GM23338 (cell line): ENCODE data around the gene CDC42EP5. TPM values are rescaled to one million over a fixed set of nuclear protein-coding genes. Genes with fewer than 3 reads are reported as not detected.

Experiments used
- ATAC-seq: fragments of 200-7000 bp; cut with Tn5 transposase; 3 replicates; pipeline ENCODE4 v1.9.1; 2020
- DNase-seq: peaks from one replicate; pipeline ENCODE4 v3.0.0-alpha.2; 2015; ENCODE audit warnings: low spot score
- H2AFZ ChIP-seq: fragments of 200-600 bp; sonication (generic); 2 replicates; pipeline ENCODE4 v1.8.0; 2016; ENCODE audit warnings: antibody characterized with exemption, mild to moderate bottlenecking, moderate library complexity
- H3F3A ChIP-seq: fragments of 200-600 bp; sonication (generic); replicated peaks from 2 replicates; pipeline ENCODE4 v1.8.0; 2017; ENCODE audit warnings: antibody characterized with exemption, mixed run types, low read depth
- H3K27ac ChIP-seq: fragments of 200-600 bp; sonication (generic); 2 replicates; pipeline ENCODE4 v1.6.1; 2016; ENCODE audit warnings: low read depth
- H3K27me3 ChIP-seq: fragments of 200-600 bp; sonication (generic); 2 replicates; pipeline ENCODE4 v1.8.0; 2016; ENCODE audit warnings: mild to moderate bottlenecking, mixed run types, moderate library complexity; ENCODE audit not compliant: insufficient read depth
- H3K36me3 ChIP-seq: fragments of 200-600 bp; sonication (generic); 2 replicates; pipeline ENCODE4 v1.8.0; 2016; ENCODE audit warnings: mild to moderate bottlenecking; ENCODE audit not compliant: insufficient read depth
- H3K4me1 ChIP-seq: fragments of 200-600 bp; sonication (generic); 2 replicates; pipeline ENCODE4 v1.8.0; 2016; ENCODE audit warnings: mild to moderate bottlenecking, moderate library complexity; ENCODE audit not compliant: insufficient read depth
- H3K4me2 ChIP-seq: fragments of 200-600 bp; sonication (generic); 2 replicates; pipeline ENCODE4 v1.7.1; 2017; ENCODE audit warnings: mixed run types
- H3K4me3 ChIP-seq: fragments of 200-600 bp; sonication (generic); 2 replicates; pipeline ENCODE4 v1.6.1; 2016; ENCODE audit warnings: mixed run types
- H3K79me2 ChIP-seq: fragments of 200-600 bp; sonication (generic); replicated peaks from 2 replicates; pipeline ENCODE4 v1.8.0; 2017; ENCODE audit warnings: mild to moderate bottlenecking; ENCODE audit not compliant: insufficient read depth
- H3K9me2 ChIP-seq: fragments of 200-600 bp; sonication (generic); 2 replicates; pipeline ENCODE4 v1.8.0; 2017; ENCODE audit not compliant: insufficient read depth
- H4K20me1 ChIP-seq: fragments of 200-600 bp; sonication (generic); replicated peaks from 2 replicates; pipeline ENCODE4 v1.8.0; 2017; ENCODE audit warnings: mild to moderate bottlenecking; ENCODE audit not compliant: insufficient read depth
- H3K27ac Mint-ChIP-seq: 2 replicates; pipeline ENCODE4 v1.8.0; 2020; ENCODE audit warnings: inconsistent platforms, mild to moderate bottlenecking, moderate library complexity, mixed read lengths
- H3K27me3 Mint-ChIP-seq: 3 replicates; pipeline ENCODE4 v1.8.0; 2022; ENCODE audit warnings: low read depth, mild to moderate bottlenecking, moderate library complexity, mixed read lengths, inconsistent platforms; ENCODE audit not compliant: insufficient read depth, poor library complexity
- H3K36me3 Mint-ChIP-seq: 3 replicates; pipeline ENCODE4 v1.8.0; 2021; ENCODE audit warnings: low read depth, mild to moderate bottlenecking, inconsistent platforms, moderate library complexity, mixed read lengths
- H3K4me1 Mint-ChIP-seq: 3 replicates; pipeline ENCODE4 v1.8.0; 2020; ENCODE audit warnings: mild to moderate bottlenecking, inconsistent platforms, mixed read lengths
- H3K4me3 Mint-ChIP-seq: 3 replicates; pipeline ENCODE4 v1.8.0; 2021; ENCODE audit warnings: moderate library complexity, mild to moderate bottlenecking, inconsistent platforms, mixed read lengths
- H3K9me3 Mint-ChIP-seq: 3 replicates; pipeline ENCODE4 v1.8.0; 2020; ENCODE audit warnings: moderate library complexity, mild to moderate bottlenecking, inconsistent platforms, mixed read lengths
- CTCF ChIP-seq, 2 experiments: fragments of 200-600 bp in 1 of 2; sonication (generic) in 1 of 2; conservative IDR thresholded peaks; 2 replicates each; pipeline versions ENCODE4 v1.5.1 to v1.6.1; 2016 to 2017; ENCODE audit warnings: antibody characterized with exemption in 2 of 2, low read depth in 2 of 2, mild to moderate bottlenecking in 2 of 2, moderate library complexity in 1 of 2
- ETS1 ChIP-seq: IDR thresholded peaks from 2 replicates; pipeline ENCODE4 v1.6.1; 2016; ENCODE audit warnings: antibody characterized with exemption
- EZH2 ChIP-seq: fragments of 200-600 bp; sonication (generic); IDR thresholded peaks from one replicate; pipeline ENCODE4 v1.8.0; 2017; ENCODE audit warnings: antibody characterized with exemption, mild to moderate bottlenecking, low read depth; ENCODE audit not compliant: unreplicated experiment
- JUNB ChIP-seq: IDR thresholded peaks from one replicate; pipeline ENCODE4 v1.6.1; 2016; ENCODE audit warnings: antibody characterized with exemption; ENCODE audit not compliant: unreplicated experiment
- NANOG ChIP-seq: IDR thresholded peaks from 2 replicates; pipeline ENCODE4 v1.6.1; 2016; ENCODE audit warnings: antibody characterized with exemption, borderline replicate concordance
- POLR2AphosphoS5 ChIP-seq: IDR thresholded peaks from 2 replicates; pipeline ENCODE4 v1.6.1; 2016; ENCODE audit warnings: antibody characterized with exemption, low read depth
- REST ChIP-seq: IDR thresholded peaks from one replicate; pipeline ENCODE4 v1.6.1; 2018; ENCODE audit warnings: antibody characterized with exemption; ENCODE audit not compliant: unreplicated experiment
- ZNF114 ChIP-seq: fragments of 250-450 bp; sonication (Bioruptor Pico); IDR thresholded peaks from 2 replicates; pipeline ENCODE4 v1.5.0; 2020; ENCODE audit warnings: mild to moderate bottlenecking, moderate library complexity
- ZNF331 ChIP-seq: fragments of 250-450 bp; sonication (Bioruptor Pico); IDR thresholded peaks from 2 replicates; pipeline ENCODE4 v1.5.0; 2020; ENCODE audit warnings: low read depth, mild to moderate bottlenecking, moderate library complexity
- ZNF462 ChIP-seq: fragments of 250-450 bp; sonication (Bioruptor Pico); IDR thresholded peaks from 2 replicates; pipeline ENCODE4 v1.5.0; 2020; ENCODE audit warnings: mild to moderate bottlenecking, moderate library complexity
- polyA plus RNA-seq: library from polyadenylated mRNA; unstranded; fragments of >200 nt; fragmentation: Nextera tagmentation; extraction: Ambion mirVana; gene quantifications from 2 replicates; pipeline ENCODE4 v1.2.1, GENCODE V29; 2016
- total RNA-seq: library from RNA; depleted of rRNA; stranded (reverse); fragments of >200 nt; shearing (Covaris generic); gene quantifications from 2 replicates; pipeline ENCODE4 v1.2.3, GENCODE V29; 2014

The CDC42EP5 gene
- total and polyA plus RNA-seq, 2 experiments from 2014 or later: 1.4 to 3.4 TPM

GRCh38 chr19:54433697-54434096 is 39.4 kb downstream of the CDC42EP5 start:
- Mint-ChIP-seq H3K4me1 (peaks cover 47% of the 10 kb centered on the region), H3K36me3 (peaks cover 15% of the 10 kb centered on the region), H3K9me3 (no peaks in the 10 kb centered on the region; the same call in 2 of the 3 replicates), H3K27ac (no peak overlapping the region), H3K27me3 (peaks cover 27% of the 10 kb centered on the region), H3K4me3 (no peak overlapping the region; the same call in 2 of the 3 replicates)
- no peaks in the 10 kb centered on the region for H3K36me3 ChIP-seq
- no peak for DNase-seq
- H3K27me3 ChIP-seq: 0 out of 2 replicates have a peak, but pooled peaks cover 3% of the 10 kb centered on the region
- peaks cover 25% of the 10 kb centered on the region for H3K4me1 ChIP-seq
- H2AFZ ChIP-seq: no peak overlapping the region
- ATAC-seq: no peak
- no peak overlapping the region for H3K4me2 ChIP-seq
- H4K20me1 ChIP-seq: no peaks in the 10 kb centered on the region; the same call in none of the 2 replicates
- H3K27ac ChIP-seq: no peak overlapping the region
- no peaks in the 10 kb centered on the region for H3F3A ChIP-seq
- no peaks in the 10 kb centered on the region for H3K9me2 ChIP-seq
- TF ChIP-seq POLR2AphosphoS5: no peak
- TF ChIP-seq NANOG: no peak
- no peak for TF ChIP-seq ETS1
- TF ChIP-seq ZNF331: no peak
- TF ChIP-seq ZNF114 (CRISPR knock-in tag): no peak
- TF ChIP-seq CTCF (conservative IDR thresholded peaks at IDR 0.05; ENCODE audit: low read depth in 2 of 2): no peak
- TF ChIP-seq REST: no peak
- no peak for TF ChIP-seq JUNB
- no peak for TF ChIP-seq ZNF462 (CRISPR knock-in tag)
- no peak for TF ChIP-seq EZH2
- H3K4me3 ChIP-seq: no peak overlapping the region
- no peaks in the 10 kb centered on the region for H3K79me2 ChIP-seq
